Posterior cingulate gyrus (tissue), 11 donors: Measurements from ENCODE around the gene ENTPD7.
A peak's percentile ranks its signal among the peaks of the same experiment; 100 is the strongest.
"Not testable (repeated sequence)": the region's sequence is repeated elsewhere in the genome, so short reads cannot be mapped to it uniquely, and the experiment has no call there.

Experiments
- DNase-seq, 10 donors: peaks; one replicate each; pipeline versions ENCODE4 v3.0.0 to v3.0.0-alpha.2; 2020 to 2021; ENCODE audit warnings: mixed read lengths in 3 of 10
- intact Hi-C: fragments of 100-400 bp; cut with DNase I; formaldehyde crosslinking; loops from one replicate; pipeline ENCODE4 v1.15.1; 2023

Gene ENTPD7, protein sequence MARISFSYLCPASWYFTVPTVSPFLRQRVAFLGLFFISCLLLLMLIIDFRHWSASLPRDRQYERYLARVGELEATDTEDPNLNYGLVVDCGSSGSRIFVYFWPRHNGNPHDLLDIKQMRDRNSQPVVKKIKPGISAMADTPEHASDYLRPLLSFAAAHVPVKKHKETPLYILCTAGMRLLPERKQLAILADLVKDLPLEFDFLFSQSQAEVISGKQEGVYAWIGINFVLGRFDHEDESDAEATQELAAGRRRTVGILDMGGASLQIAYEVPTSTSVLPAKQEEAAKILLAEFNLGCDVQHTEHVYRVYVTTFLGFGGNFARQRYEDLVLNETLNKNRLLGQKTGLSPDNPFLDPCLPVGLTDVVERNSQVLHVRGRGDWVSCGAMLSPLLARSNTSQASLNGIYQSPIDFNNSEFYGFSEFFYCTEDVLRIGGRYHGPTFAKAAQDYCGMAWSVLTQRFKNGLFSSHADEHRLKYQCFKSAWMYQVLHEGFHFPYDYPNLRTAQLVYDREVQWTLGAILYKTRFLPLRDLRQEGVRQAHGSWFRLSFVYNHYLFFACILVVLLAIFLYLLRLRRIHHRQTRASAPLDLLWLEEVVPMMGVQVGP

DNA sequence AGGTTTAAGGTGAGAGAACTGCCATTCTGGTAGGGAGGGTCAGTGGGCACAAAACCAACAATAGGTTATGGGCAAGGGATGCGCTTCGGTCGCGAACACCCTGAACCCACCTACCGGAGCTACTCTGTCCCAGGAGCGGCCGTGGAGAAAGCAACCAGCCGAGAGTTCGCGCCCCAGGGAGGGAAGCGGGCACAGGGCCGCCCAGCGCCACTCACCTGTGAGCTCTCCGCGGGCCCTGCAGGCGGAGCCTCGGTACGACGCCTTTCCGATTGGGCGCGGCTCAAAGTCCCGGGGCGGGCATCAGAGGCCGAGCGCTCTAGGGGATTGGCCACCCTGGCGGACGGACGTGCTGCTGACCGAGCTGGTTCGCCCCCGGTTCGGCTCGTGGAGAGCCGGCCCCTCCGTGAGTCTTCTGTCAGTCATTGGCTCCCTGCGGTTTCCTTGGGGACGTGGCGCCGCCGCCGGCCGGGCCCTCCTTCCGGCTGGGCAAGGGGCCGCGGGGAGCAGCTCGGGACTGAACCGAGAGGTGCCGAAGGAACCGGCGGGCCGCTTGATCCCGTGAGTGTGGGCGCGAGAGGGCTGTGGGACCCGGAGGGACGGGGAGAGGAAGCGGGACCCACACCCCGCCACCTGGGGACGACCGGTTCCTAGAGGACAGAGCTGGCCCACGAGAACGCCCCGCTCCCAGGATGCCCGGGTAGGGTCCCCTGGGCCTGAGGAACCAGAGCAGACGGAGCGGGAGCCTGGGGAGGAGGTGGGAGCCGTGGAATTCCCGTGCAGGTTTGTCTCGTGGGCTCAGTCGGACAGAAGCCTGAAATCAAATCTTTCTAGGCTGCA, at the start of gene ENTPD7:
Gene ENTPD7, plus strand, starts transcription at position 479 of the 837 bp plus-strand sequence. CDS start 448 bp downstream, outside the sequence.
- intact Hi-C loops = loop anchor here (2.0 kb wide), 1 partner anchor 38 kb away; the partner anchor contains the start of gene SLC25A28
- peak; percentile 77 to 99 (median 95) for DNase-seq

DNA sequence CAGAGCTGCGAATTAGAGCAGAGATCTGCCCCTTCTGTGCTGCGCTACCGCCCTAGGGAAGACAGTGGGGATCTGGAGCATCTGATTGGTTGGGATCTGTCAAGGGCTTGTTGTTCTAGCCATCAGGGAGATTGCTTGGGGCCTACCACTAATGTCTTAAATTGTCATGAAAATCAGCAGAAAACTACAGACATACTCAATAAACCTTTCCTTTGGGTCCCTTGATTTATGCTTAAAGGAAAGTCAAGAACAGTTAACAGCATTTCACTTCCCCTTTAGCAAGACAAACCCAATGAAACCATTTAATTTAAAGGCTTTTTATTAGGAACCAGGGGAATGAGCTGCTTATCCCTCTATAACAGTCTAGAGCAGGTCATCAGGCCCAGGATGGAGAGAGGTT, 49.1 kb upstream of the ENTPD7 start:
- no peak for DNase-seq
- intact Hi-C loops = no loop called here

DNA sequence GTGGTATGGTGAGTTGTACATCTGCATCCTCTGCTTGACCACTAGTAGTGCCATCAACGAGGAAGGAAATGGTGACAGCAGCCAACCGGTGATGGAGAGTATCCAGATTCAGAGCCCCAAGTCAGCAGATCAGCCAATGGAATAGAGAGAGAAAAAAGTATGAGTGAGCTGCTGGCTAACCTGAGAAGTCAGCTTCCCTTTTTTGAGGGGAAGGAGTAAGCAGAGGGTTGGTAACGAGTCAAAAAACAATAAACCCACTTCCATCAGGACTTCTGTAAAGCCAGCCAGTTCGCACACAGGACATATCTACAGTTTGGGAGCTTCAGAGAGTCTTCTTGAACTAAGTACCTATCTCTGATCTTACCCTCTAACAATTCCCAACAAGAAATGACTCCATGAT, 48.0 kb upstream of the ENTPD7 start:
- intact Hi-C loops = loop anchor here (1.0 kb wide), 1 partner anchor 51 kb away; no protein-coding TSS in a partner anchor
- no peak for DNase-seq

DNA sequence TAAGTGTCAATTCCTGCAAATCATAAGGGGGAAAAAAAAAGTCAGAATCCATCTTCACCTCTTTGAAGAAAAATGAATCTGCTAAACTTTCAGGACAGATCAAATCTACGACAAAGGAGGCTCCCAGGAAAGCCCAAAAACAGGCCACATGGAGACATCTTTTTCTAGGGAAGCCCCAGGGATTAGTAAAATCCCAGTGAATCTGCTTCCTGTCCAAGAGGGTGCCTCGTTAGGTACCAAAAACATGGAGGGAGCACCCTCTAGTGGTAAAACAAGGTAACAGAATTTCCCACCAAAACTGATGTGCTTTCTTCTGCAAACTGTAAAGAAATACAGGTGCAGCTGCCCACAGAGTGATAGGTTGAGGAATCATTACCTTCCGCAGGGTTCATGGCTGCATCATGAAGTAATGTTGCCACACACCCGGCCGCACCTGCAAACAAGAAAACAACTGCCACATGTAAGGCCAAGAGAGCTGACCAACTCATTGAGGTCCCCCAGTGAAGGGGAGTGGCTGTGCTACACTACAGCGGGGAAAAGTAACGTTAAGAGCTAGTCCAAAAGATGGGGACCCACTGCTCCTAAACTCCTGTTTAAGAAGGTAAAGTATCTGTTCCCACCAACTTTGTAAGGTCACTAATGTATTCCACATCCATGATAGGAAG, 47.0 kb upstream of the ENTPD7 start:
- no peak for DNase-seq
- intact Hi-C loops = loop anchor here (1.0 to 2.0 kb wide), 2 partner anchors 175 to 220 kb away; no protein-coding TSS in a partner anchor

DNA sequence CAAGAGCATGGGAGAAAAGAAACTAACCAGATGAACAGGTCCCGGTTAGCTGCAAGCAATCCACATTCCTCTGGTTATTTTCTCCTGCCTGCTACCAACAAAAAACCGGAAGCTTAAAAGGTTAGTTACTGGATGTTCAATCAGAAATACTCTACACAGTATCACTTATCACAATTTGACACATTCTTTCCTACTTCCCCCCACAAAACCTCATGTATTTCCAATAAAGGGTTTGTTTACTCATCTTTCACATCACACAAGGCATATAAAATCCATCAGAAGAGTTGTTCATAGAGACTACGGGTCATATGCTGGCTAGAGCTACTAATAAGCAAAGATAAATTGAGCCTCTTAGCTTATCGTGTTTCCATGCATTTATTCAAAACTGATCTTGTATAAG, 43.9 kb upstream of the ENTPD7 start:
- intact Hi-C loops = no loop called here

DNA sequence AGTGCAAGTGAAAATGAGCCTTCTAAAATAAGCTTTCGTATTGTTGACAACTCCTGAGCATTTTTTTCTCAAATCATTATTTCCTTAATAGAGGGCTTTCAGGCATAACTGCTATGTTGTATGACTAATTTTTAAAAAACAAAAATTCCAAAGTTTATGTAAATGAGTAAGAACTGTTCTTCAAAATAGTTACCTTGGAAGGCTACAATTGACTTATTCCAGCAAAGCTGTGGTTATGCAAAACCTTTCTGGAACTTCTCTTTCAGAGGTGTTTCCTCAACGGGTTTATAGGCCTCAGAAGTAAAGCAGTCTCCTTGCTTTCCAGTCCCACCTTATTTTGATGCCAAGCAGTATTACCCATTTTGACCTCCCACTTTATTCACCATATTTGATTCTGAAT, 41.6 kb upstream of the ENTPD7 start:
- no peak for DNase-seq

More for the DNA sequence above, 43.9 kb upstream of the ENTPD7 start:
- no peak for DNase-seq

DNA sequence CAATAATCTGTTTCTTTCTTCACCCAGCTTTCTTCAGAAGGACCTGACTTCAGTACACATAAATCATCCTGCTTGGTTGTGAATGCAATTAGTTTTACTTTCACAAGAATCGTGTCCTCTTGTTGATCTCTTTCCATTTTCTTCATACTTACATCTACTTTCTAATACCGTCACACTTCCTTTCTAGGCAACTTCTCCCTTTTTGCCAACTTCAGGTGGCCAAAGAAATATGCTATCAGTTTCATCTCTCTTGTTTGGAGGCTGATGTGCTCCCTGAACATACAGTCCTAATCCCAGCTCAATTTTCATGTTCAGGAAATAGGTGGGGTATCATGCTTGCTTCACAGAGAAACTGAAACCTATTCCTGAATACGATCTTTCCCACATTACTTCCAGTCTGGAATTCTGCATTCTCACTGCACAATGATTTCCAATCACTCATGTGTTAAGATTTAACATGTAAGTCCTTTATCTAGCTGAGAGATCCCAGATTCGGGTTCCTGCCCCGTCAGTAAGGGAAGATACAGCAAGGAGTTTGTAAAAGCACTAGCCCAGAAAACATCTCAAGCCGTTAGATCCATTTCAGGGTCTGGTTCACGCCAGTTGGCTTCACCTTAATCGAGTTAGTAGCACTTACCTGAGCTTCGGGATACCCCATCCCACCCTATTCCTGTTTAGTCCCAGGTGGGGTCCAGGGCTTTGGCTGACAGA, 40.1 kb upstream of the ENTPD7 start:
- no peak for DNase-seq
- intact Hi-C loops = no loop called here

More for the DNA sequence above, 41.6 kb upstream of the ENTPD7 start:
- intact Hi-C loops = no loop called here

DNA sequence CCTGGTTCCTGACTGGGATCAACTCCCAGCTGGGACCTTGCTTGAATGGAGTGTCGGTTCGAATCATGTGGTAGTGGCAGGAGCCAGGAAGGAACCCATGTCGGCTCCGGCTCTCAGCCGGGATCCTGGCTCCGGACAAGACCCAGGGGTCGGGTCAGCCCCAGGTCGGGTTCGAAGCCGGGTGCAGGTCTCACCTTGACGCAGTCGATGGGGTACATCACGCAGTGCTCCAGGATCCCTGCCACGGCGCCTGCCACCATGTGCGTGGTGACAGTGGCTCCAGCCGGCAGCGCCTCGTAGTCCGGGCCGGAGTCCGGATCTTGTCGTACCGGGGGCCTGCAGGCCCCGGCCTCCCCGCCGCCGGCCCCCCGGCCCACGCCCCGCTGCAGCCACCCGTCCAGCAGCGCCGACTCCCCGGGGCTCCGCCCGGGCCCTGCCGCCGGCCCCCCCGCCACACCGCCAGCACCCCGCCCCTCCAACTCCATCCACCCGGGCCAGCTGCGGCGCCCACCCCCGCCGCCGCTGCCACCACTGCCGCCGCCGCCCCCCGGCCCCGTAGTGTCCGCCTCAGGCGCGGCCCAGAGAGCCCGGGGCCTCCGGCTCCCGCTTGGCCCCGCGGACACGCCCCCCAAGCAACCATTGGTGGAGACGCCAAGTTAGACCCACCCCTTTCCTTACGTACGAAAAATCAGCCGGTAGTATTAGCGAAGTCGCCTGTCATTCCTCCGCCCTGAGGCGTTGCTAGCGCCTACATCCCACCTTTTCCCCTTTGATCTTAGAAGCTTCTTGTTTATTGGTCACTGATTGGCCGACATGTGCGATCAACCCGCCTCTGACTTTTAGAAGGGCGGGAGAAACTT, 39.2 kb upstream of the ENTPD7 start, which contains the start of gene SLC25A28:
Gene SLC25A28, minus strand, starts transcription at position 589 of the 860 bp plus-strand sequence. Its CDS starts 104 bp downstream, at position 485.
- peak; percentile 38 to 99 (median 94) for DNase-seq
- intact Hi-C loops = loop anchor here (2.0 to 5.0 kb wide), 2 partner anchors 39 to 112 kb away; partner anchors contain the start of genes COX15, CUTC and ENTPD7

DNA sequence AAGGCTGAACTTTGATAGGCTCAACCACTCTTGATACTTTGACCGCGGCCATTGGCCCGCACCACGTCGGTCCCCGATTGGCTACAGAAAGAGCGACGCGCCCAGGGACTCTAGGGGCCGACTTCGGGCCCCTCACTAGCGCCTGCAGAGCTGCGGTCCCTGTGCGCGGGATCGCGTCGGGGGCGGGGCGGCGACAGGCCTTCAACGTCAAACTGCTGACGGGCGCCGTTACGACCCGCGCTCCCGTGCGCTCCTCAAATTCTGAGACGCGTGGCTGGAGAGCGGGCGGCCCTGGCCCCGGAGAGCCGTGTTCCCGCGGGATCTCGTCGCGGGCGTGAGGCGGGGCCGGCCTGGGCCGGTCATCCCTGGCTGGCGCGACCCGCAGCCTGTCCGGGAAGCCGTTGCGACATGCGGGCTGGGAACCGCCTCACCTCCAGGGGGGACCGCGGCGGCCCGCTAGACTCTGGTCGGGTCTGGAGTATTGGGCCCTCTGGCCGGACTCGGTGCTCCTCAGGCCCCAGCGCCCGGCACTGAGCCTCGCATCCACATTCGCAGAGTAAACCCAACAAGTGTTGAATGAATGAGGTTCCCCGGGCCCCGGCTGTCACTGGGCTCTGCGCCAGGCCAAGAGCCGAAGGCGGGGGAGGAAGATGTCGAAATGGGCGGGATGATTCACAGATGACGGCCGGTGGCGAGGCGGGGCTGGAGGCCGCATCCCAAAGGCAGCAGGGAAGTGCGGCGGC, 38.4 kb upstream of the ENTPD7 start:
- intact Hi-C loops = loop anchor here (2.0 to 5.0 kb wide), 2 partner anchors 38 to 111 kb away; partner anchors contain the start of genes COX15, CUTC and ENTPD7
- peak; percentile 81 to 99 (median 90) for DNase-seq

DNA sequence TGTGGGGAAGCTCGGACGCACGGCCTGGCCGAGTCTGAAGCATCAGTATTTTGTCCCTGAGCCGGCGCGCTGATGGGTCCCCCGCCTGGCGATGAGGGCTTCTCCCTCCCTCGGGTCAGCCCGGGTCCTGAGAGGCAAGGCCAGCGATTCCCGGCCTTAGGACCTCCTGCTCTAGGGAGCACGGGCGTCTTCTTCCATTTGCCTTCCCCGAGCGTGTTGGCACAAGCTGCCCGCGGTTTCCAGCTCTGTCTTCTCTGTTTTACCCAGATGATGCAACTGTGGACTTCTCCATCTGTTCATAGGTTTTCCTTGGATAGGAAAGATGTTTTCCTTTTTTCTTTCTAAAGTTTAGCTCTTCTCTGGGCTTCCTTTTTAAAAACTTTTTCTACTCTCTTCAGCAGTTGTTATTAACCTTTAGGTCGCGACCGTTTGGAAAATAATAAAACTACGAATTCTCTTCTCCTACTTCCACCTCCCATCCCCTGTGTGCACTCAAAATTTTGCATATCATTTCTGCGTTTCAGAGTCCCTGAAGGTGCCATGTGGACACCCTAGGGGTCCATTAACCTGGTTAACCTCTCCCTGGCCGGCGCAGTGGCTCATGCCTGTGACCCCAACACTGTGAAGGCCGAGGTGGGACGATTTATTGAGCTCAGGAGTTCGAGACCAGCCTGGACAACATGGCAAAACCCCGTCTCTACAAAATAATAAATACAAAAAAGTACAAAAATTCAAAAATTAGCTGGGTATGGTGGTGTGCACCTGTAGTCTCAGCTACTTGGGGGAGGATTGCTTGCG, 37.7 kb upstream of the ENTPD7 start:
- intact Hi-C loops = loop anchor here (2.0 to 5.0 kb wide), 2 partner anchors 37 to 111 kb away; partner anchors contain the start of genes COX15, CUTC and ENTPD7
- DNase-seq = no peak

DNA sequence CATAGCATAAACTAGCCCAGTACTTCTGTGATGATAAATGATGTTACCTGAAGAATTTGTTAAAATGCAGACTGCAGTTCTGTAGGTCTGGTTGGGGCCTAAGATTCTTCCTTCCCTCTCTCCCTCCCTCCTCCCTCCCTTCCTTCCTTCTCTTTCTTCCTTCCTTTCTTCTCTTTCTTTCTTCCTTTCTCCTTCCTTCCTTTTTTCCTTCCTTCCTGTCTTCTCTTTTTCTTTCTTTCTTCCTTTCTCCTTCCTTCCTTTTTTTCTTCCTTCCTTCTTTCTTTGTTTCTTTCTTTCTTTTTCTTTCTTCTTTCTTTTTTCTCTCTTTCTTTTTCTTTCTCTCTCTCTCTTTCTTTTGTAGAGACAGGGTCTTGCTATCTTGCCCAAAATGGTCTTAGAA, 35.4 kb upstream of the ENTPD7 start:
- DNase-seq = no peak
- intact Hi-C loops = loop anchor here (5.0 kb wide), 1 partner anchor 108 kb away; the partner anchor contains the start of genes COX15 and CUTC

DNA sequence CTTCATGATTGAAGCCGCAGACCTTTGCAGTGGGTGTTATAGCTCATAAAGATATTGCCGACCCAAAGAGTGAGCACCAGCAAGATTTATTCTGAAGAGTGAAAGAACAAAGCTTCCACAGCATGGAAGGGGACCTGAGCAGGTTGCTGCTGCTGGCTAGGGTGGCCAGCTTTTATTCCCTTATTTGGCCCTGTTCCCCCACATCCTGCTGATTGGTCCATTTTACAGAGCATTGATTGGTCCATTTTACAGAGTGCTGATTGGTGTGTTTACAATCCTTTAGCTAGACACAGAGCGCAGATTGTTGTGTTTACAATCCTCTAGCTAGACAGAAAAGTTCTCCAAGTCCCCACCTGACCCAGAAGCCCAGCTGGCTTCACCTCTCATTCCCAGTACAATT, 34.2 kb upstream of the ENTPD7 start:
- intact Hi-C loops, DNase-seq: not testable (repeated sequence)

DNA sequence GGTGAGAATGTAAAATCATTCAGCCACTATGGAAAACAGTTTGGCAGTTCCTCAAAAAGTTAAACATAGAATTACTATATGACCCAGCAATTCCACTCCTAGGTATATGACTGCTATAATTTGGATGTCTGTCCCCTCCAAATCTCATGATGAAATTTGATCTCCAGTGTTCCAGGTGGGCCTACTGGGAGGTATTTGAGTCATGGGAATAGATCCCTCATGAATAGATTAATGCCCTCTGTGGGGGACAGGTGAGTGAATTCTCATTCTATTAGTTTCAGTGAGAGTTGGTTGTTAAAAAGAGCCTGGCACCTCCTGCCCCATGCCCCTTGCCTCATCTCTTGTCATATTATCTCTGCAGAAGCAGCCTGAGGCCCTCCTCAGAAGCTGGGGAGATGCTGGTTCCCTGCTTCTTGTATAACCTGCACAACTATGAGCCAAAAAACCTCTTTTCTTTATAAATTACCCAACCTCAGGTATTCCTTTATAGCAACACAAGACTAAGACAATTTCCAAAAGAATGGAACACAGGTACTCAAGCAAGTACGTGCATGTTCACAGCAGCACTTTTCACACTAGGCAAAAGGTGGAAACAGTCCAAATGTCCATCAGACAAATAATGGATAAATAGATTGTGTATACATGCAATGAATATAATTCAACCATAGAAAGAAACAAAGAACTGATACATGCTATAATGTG, 30.2 kb upstream of the ENTPD7 start:
- intact Hi-C loops = no loop called here

DNA sequence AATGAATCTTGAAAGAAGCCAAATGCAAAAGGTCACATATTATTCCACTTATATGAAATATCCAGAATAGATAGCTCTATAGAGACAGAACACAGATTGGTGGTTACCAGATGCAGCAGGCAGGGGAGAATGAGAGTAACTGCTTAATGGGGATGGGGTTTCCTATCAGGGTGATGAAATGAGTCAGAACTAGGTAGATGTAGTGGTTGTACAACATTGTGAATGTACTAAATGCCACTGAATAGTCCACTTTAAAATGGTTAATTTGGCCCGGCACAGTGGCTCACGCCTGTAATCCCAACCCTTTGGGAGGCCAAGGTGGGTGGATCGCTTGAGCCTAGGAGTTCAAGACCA, 29.7 kb upstream of the ENTPD7 start:
- intact Hi-C loops = no loop called here
- no peak for DNase-seq

More for the DNA sequence above, 30.2 kb upstream of the ENTPD7 start:
- no peak for DNase-seq

DNA sequence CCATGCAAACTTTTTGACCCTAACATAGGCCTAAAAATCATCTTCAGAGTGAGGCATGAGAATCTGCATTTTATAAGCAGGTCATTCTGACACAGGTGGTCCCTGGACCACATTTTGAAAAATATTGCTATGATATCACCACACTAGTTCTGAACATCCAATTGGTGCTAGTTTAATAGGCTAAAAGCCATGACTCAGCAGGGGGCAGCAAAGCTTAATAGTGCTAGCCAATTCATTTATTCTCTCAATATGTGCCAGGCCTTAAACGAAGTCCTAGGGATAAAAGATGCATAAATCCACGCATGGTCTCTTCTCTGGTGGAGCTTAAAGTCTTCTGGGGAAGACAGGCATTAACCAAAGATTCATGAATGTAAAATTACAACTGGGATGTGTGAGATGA, 28.9 kb upstream of the ENTPD7 start:
- no peak for DNase-seq
- intact Hi-C loops = no loop called here

DNA sequence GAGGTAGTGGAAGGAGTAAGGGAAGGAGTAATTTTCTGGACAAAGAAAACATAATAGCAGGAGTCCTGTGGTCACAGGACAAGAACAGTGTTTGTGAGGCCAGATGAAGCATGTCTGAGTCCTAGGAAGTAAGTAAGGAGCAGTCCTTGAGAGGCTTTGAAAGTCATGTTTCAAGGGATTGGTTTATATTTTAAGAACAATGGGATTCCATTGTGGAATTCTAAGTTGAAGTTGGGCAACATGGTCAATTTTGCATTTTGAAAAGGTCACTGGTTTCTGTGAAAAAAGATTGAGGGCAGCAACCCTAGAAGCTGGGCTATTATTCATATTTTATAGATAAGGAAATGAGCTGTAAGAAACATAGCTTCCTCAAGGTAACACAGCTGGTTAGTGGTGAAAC, 28.3 kb upstream of the ENTPD7 start:
- intact Hi-C loops = no loop called here
- DNase-seq = no peak
